ENCODE results near the gene SURF4.

Gene SURF4

DNA sequence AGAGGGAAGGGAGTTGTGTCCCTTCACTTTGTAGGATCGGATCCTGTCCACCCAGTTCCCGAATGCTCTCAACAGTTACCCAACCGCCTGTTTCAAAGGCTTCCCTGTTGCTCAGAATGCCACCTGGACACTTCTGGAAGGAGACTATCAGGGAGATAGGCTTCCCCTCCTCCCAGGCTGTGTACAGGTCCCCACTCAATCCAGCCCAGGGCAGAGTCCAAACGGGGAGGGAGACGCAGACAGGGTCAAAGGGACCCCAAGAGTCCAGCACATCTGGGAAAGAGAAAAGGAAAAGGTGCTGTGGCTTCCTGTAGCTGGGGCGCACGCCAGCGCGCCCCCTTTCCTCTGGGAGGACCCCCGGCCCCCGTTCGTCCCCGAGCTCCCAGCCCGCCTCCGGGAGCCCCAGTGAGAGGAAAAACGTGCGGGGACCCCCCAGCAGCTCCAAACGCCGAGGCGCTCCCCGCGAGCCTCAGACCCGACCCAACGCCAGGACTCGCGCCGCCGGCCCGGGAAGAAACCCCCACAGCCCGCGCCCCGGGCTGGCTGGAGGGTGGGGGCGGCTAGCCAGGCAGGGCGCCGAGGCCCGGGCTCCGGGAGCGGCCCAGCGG is 640 bp downstream of the SURF4 start:
- DNase-seq (ENCODE audit: low read depth in 1 of 2, low spot score in 1 of 2), result no peak

DNA sequence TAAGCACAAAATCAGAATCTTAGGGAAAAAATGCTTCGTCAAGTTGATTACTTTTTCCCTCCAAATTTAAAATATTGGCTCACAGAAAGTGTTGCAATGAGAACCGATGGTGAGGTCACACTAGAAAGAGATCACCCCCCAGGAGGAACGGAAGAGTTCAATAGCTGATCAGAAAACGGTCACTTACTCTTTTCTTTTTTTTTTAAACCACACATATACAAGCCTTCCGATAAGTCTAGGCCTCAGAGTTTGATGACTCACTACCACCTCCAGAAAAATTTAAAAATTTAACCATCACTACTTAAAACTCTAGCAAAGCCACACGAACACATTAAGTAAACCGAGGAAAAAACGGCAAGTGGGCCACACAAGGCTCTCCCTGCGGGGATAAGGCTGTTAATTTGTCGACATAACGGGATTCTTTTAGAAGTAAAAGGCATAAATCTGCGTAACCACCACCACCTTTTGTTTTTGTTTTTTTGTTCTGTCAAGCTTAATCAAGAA is 1.2 kb downstream of the SURF4 start:
- DNase-seq (ENCODE audit: low read depth in 1 of 2, low spot score in 1 of 2), result no peak

DNA sequence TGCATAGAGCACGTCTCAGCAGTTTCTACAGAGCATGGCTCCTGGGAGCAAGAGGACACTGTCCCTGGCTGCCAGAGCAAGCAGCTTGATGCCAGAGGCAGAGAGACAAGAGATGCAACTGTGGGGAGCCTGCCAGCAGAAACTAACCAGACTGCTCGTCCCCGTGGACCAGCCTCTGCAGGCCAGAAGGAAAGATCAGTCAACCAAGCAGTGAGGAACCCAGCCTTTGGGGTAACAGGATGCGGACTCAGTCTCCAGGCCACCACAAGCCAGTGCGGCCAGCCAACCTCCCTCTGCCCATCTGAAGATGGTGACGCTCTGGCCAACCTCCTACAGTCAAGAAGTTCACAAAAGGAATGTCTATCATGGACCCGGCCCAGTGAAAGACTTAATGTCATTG is 3.7 kb downstream of the SURF4 start:
- DNase-seq (ENCODE audit: low read depth in 1 of 2, low spot score in 1 of 2), result no peak

DNA sequence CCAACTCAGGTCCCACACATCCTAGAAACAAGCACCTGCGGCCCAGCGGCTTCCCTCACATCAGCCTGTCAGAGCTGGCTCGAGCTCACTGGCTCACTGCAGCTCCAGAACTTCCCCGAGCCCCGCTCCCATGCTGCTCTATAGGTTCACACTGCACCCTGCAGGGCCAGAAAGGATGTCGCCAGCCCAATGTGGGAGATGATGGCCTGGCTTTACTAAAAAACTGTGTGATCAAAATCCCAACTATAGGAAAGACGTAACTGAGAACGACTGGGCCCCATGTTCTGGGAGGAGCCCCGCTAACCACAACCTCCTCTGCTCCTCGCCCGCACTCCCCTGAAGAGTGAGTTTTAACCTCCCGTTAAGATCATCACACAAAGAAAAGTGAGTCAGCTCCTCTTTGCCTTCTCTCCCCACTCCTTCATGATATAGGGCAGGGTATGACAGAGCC is 4.6 kb downstream of the SURF4 start:
- peak in 1 of 2 donors; percentile 40 for DNase-seq (ENCODE audit: low read depth in 1 of 2, low spot score in 1 of 2)

DNA sequence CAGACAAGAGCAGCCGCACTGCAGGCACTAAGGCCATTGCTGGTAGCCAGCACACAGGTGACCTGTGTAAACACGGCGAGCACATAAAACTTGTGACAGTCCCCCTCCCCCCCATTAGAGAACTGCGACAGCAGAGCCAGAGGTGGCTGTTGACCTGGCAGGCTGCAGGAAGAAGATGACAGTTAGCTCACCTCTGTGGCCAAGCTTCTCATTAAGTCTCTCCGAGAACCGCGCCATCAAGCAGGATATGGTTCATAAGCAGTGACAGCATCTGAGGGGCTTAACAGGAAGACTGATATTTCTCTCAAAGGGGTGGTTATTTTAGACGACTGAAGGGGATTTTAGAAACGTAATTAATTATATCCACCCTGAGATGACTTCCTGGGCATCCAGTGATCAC is 5.2 kb downstream of the SURF4 start:
- no peak for DNase-seq (ENCODE audit: low read depth in 1 of 2, low spot score in 1 of 2)

DNA sequence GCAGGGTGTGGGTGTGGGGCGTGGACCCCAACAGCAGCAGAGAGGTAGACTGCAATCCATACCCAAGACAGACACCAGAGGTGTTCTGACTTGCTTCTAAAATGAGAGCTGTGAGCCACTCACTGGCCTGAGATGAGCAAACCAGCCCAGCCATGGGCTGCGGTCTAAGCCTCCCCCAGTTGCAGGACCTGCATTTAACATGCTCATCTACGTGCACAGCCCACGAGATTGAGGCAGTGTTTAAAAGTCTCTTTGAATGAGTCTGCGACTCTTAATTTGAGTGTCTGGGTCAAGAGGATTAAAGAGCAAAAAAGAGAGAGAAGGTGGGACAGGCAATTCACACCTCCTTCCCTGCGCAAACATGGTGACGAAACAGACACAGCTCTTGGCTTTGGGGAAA is 5.9 kb downstream of the SURF4 start:
- DNase-seq (ENCODE audit: low read depth in 1 of 2, low spot score in 1 of 2), result no peak

DNA sequence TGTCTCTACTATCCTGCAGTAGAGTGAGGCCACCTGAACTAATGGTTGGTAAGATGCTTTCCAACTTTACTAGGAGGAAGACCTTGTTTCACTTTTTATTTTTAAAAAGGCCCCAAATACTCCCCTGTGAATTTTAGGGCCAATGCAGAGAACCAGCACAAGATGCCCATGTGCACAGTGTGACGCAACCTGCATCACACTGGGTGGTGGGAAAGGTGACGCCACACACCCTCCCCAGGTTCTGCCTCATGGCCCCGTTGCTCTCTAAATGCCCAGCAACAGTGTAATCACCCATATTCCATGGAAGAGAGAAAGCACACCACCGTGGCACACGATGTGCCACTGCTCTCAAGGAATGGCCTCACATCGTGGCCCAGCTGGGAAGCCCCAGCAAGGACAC is 6.4 kb downstream of the SURF4 start:
- no peak for DNase-seq (ENCODE audit: low read depth in 1 of 2, low spot score in 1 of 2)

DNA sequence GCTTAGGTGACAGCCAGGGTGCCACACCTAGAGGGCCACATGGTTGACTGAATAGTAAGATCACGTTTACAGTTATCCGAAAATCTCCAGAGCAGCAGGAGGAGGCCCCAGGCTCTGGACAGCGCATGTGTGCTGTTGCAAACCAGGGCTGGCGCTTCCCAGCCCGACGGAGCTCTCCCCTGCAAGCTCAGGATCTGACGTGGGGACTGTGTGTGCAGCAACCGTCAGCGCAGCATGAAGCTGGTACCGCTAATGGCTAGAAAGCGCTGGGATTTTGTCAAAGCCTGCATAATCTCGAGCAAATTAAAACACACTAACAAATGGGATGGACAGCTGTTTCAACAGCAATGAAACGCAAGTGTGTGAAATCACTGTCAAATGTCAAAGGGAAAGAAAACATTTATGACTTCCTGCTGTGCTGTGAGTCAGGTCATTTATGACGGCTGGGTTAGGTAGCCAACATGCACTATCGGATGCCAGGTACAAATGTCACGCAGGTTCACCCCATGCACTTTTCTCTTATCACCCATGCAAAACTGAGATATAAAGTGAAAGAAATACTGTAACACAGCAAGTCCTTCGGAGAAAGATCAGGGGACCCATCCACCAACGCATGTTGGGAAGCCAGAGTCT is 7.5 kb downstream of the SURF4 start:
- DNase-seq (ENCODE audit: low read depth in 1 of 2, low spot score in 1 of 2), result no peak

DNA sequence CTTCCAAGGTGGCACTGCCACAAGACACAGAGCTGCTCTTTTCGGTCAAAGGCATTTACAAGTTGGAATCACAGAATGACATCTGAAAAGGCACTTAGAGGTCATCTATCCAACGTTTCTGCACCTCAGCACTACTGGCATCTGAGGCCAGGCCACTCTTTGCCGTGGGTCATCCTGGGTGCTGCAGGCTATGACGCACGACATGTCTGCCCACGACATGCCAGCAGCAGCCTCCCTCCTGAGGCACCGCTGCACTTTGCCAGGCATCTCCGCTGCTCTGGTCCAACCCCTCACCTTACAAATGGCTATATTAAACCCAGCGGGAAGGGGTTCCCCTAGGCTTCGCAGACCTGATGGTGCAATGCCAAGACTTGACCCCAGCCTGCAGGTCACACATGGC is 8.1 kb downstream of the SURF4 start:
- DNase-seq (ENCODE audit: low read depth in 1 of 2, low spot score in 1 of 2), result no peak

DNA sequence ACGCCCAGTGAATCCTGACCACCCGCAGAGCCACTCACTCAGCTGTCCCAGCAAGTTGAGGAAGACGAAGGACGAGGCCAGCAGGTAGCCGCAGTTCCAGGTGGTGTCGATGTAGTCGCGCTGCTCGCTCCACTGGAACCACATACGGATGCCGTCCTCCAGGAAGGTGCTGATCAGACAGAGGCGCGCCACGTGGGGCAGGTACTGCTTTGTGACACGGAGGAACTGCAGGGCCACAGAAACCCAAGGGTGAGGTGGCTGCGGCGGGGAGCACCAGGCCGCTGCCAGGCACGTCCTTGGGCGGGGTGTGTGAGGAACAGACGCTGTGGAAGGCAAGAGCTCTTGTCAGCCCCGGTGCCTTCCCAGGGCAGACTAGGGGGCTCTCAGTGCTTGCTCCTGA is 8.6 kb downstream of the SURF4 start:
- no peak for DNase-seq (ENCODE audit: low read depth in 1 of 2, low spot score in 1 of 2)

DNA sequence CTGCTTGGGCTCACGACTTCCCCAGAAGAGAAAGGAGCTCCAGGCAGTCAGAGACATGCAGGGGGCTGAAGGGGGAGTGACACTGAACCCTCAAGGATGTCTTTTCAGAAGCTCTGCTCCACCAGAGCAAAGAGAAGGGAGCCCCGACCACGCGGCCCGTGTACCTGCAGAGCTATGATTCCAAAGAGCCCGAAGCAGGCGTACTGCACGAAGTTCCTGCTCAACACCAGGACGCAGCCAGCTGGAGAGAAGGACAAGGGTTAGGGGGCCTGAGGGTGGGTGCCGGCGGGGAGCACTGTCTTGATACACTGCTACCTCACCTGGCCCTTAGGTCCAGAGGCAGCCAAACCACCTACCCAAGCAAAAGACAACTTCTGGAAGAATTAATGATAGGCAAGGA is 9.4 kb downstream of the SURF4 start:
- no peak for DNase-seq (ENCODE audit: low read depth in 1 of 2, low spot score in 1 of 2)

DNA sequence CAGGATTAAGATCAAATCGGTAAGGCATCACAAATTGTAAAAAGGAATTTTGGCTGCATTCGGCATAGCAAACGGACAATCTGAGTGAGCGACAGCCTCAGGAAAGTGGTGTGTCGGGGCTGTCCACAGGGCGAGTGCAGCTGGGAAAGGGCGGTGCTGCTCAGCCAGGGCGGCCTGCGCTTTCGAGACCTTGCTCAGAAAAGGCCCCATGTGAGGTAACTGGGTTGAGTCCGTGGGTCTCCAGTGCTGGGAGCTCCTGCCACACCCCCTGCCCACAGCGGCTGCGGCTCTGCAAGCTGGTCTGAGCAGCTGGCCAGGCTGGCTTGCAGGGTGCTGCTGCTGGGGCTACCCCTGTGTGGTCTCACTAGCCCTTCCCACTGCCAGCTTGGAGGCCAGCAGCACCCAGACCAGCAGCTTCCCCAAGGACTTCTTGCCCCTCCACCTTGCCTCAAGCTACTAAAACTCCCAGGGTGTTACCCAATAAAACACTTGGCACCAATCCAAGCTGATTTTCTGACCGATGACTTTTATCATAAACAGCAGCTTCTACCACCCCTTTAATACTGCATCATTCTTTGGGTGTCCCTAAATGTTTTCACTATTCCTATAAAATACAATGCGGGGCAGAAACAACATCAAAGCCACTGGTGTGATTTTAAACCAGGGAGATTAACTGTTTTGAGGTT is 13.4 kb downstream of the SURF4 start:
- DNase-seq (ENCODE audit: low read depth in 1 of 2, low spot score in 1 of 2), result no peak

DNA sequence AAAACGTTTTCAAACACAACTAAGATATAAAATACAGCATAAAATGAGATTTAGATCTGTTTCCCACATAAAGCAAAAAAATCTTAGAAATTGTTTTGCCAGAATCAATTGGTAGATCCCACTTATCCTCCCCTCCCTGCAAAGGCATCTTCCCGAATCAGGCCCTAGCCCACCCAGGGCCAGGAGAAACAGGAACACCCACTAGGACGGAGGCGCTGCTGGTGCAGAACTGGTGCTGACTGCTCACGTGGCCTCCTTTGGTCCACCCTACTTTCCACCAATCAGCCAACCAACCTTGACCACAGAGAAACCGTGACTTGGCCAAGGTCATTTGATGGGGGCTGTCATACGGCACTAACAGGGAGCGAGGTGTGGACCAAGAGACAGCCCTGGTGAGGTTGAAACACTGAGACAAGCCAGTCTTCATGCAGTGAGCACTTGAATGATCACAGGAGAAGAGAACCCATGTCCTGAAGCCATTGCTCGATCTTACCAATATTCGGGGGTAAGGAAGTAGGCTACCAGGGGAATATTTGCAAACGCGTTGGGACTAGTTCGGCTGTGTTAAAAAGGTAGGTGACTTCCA is 14.3 kb downstream of the SURF4 start:
- DNase-seq (ENCODE audit: low read depth in 1 of 2, low spot score in 1 of 2), result no peak

DNA sequence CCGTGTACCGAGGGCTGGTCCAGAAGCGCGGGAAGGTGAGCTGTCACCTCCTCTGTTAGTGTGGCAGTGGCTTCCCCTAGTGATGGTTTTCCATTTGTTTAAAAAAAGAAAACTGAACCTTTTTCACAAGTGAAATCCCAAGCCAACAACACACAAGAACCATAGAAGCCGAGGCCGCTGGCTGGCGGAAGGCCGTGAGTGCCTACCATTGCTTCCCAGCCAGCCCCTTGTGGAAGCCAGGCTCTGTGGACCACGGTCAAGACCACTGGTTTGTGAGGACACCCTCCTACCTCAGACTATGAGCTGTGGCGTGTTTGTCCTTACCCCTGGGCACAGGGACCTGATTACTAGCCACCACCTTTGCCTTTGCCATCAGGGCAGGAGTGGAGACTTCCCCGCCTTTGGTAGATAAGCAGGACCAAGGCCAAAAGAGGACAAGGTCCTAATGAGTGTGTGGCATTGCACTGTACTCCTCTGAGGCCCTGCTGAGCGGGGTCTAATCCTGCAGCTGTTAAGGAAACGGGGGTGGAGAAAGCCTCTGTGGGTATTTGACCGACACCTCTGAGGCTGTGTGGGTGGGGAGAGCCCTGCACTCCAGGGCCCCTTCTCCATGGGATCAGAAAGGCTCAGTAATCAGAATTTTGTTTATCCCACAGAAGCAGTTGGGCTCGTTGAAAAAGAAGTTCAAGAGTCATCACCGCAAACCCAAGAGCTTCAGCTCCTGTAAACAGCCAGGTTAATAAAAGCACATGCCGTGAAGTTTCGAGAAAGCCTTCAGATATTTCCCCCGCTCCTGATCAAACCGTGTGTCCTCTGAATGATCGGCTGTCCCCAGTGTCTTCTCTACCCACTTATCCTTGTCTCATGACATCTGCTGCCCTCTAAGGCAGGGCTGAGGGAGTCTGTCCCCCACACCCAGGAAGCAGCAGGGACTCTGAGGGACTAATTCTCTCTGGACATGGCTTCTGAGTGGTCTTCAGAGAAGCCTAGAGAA is 15.2 kb downstream of the SURF4 start:
- no peak for DNase-seq (ENCODE audit: low read depth in 1 of 2, low spot score in 1 of 2)

DNA sequence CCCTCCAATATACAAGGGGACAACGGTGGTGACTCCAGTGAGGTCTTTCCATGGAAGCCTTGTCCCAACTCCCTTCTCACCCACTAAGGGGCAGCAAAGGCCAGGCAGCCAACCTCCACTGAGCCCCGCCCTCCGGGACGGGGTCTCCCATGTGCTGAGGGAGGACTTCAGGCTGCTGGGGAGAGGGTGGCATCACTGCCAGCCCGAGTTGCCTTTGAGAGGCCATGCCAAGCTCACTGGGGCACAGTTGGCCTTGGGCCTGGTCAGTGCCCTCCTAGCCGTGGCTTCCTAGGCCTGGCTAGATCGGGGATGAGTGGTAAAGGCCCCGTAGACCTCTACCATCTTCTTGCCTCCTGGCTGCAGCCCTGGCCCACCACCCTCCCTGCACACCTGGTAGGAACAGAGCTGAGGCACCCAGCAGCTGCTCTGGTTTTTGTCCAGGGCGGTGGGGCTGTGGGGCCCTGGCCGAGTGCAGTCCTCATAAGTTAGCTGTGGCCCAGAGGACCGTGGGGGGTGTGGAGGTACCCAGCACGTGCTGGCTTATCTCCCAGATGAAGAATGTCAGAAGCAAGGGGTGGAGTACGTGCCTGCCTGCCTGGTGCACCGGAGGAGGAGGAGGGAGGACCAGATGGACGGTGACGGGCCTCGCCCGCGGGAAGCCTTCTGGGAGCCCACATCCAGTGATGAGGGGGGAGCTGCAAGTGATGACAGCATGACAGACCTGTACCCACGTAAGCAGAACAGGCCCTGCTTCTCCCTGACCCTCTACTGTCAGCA is 16.3 kb downstream of the SURF4 start:
- DNase-seq (ENCODE audit: low read depth in 1 of 2, low spot score in 1 of 2), result no peak

DNA sequence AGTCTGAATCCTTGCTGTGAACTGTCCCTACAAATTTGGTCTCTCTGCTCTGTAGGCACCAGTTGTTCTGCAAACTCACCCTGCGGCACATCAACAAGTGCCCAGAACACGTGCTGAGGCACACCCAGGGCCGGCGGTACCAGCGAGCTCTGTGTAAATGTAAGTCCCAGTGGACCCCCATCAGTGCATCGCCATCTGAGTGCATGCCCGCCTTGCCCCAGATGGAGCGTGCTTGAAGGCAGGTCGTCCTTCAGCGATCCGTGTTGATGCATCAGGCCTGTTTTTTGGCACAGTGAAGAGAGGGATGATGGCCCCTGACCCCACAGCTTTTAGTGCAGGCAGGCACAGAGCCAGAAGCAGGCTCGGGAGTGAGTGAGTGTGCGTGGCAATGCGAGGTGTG is 18.2 kb downstream of the SURF4 start:
- no peak for DNase-seq (ENCODE audit: low read depth in 1 of 2, low spot score in 1 of 2)

DNA sequence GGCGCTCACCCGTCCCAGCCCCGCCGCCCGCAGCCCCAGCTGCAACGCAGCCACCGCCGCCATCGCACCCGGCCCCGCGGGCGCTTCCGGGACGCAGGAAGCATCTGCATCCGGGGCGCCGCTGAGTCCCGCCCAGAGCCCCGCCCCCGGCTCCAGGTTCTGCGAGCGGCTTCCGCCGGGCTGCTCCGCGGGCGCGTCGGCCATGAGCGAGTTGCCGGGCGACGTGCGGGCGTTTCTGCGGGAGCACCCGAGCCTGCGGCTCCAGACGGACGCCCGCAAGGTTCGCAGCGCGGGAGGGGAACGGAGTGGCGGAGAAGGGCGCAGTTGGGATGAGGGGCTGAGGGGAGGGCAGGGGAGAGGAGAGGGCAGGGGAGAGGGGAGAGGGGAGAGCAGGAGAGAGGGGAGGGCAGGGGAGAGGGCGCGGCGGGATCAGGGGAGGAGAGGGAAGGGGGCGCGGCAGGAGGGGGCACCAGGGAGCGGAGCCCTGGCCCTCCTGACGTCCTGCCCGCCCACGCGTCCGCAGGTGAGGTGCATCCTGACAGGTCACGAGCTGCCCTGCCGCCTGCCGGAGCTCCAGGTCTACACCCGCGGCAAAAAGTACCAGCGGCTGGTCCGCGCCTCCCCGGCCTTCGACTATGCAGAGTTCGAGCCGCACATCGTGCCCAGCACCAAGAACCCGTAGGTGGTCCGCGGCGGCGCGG is 19.3 kb downstream of the SURF4 start, which contains the start of the genes SURF1 and SURF2:
TSS of gene SURF1 (minus strand) at position 97 of the 701 bp plus-strand sequence. CDS start at position 63, 34 bp downstream.
TSS of gene SURF2 (plus strand) at position 160 of the 701 bp plus-strand sequence. CDS start at position 203, 43 bp downstream.
- peak; percentile 80 to 92 for DNase-seq (ENCODE audit: low read depth in 1 of 2, low spot score in 1 of 2)

DNA sequence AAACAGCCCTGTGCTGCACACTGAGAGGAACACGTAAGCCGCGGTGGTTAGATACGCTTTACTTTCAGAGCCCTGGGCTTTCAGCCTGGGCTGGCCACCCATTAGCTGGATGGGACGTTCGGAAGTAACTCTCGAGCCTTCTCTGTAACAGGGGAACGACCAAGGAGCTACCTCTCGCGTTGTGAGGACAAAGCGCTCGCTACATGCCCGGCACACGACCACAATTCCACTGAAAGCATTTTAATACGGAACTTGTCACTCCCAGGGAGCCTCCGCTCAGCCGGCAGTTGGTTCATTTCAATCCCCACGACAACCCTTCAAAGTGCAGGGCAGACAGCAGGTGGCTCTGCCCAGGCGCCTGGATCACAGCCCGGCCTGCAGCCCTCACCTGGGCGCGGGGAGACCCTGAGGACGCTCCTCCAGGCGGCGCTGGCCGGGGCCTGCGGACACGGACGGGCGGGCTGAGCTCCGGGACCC is 19.9 kb downstream of the SURF4 start:
- DNase-seq (ENCODE audit: low read depth in 1 of 2, low spot score in 1 of 2), result no peak

DNA sequence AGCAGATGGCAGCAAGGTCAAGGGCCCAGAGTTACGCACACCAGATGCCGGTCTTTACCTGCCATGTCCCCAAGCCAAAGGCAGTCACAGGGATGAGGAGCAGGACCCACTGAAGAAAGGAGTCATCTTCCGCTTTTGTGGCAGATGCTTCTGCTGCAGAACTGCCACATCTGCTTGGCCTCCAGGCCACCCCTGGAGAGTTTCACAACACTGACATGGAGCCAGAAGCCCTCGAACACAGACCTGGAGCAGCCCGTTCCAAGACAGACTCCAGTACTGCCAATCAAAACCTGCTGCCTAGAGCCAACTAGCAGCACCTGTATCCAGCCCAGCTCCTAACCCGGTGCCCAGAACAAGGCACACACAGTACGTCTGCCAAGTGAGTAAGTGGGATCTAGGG is 21.1 kb downstream of the SURF4 start:
- no peak for DNase-seq (ENCODE audit: low read depth in 1 of 2, low spot score in 1 of 2)
